SK-N-SH (cell line): Measurements from ENCODE around the gene MBTPS1. TPM values are rescaled to one million over a fixed set of nuclear protein-coding genes. Genes with fewer than 3 reads are reported as not detected.

Experiments used
- CTCF ChIA-PET: fragments of 300-600, 350-600 bp; formaldehyde crosslinking; extraction: SDS; loops from one replicate; lab custom pipeline; 2021; lab: Yijun Ruan, JAX
- POLR2A ChIA-PET: fragments of 350-600 bp; sonication (Branson Sonifier 250); formaldehyde crosslinking; extraction: SDS; loops from one replicate; lab custom pipeline; 2020; ENCODE audit warnings: antibody characterized with exemption, inconsistent platforms; lab: Yijun Ruan, JAX
- DNase-seq: peaks from one replicate; pipeline ENCODE4 v3.0.0; 2012
- H2AFZ ChIP-seq: fragments of 200-600 bp; sonication (generic); 2 replicates; pipeline ENCODE4 v1.8.1; 2016; ENCODE audit warnings: antibody characterized with exemption, mild to moderate bottlenecking, low read depth
- H3F3A ChIP-seq: fragments of 200-600 bp; sonication (generic); replicated peaks from 2 replicates; pipeline ENCODE3; 2016; ENCODE audit warnings: antibody characterized with exemption, mild to moderate bottlenecking; ENCODE audit not compliant: insufficient read depth
- H3K27ac ChIP-seq, 2 experiments: fragments of 200-500 bp in 1 of 2; fragments of 200-600 bp in 1 of 2; sonication (Bioruptor generic) in 1 of 2; sonication (generic), shearing (Covaris generic) in 1 of 2; 2 replicates each; pipeline versions ENCODE4 v1.5.1 to v1.6.1; 2014 to 2016; ENCODE audit warnings: low read depth in 2 of 2, inconsistent platforms in 1 of 2, low read length in 1 of 2, mild to moderate bottlenecking in 1 of 2, mixed read lengths in 1 of 2
- H3K27me3 ChIP-seq: fragments of 200-600 bp; sonication (generic), shearing (Covaris generic); 2 replicates; pipeline ENCODE4 v1.6.1; 2016; ENCODE audit warnings: mixed run types; ENCODE audit not compliant: insufficient read depth
- H3K36me3 ChIP-seq, 2 experiments: fragments of 200-500 bp in 1 of 2; fragments of 200-600 bp in 1 of 2; sonication (Bioruptor generic) in 1 of 2; sonication (generic) in 1 of 2; replicated peaks in 1 of 2; 2 replicates each; pipeline versions ENCODE3 to v1.5.1; 2014 to 2016; ENCODE audit warnings: low read length in 1 of 2, mild to moderate bottlenecking in 1 of 2; ENCODE audit not compliant: insufficient read depth in 2 of 2, control insufficient read depth in 1 of 2
- H3K4me1 ChIP-seq, 2 experiments: fragments of 200-500 bp in 1 of 2; fragments of 200-600 bp in 1 of 2; sonication (Bioruptor generic) in 1 of 2; sonication (generic), shearing (Covaris generic) in 1 of 2; 2 replicates each; pipeline versions ENCODE4 v1.5.1 to v1.6.1; 2014 to 2016; ENCODE audit warnings: low read depth in 1 of 2, low read length in 1 of 2, mixed run types in 1 of 2; ENCODE audit not compliant: insufficient read depth in 2 of 2, control insufficient read depth in 1 of 2
- H3K4me2 ChIP-seq: fragments of 200-600 bp; sonication (generic), shearing (Covaris generic); 2 replicates; pipeline ENCODE4 v1.6.1; 2017; ENCODE audit warnings: mixed run types
- H3K4me3 ChIP-seq, 2 experiments: fragments of 200-500 bp in 1 of 2; fragments of 200-600 bp in 1 of 2; sonication (Bioruptor generic) in 1 of 2; sonication (generic), shearing (Covaris generic) in 1 of 2; 2 replicates each; pipeline versions ENCODE4 v1.5.1 to v1.8.1; 2014 to 2016; ENCODE audit warnings: low read depth in 2 of 2, inconsistent platforms in 1 of 2, low read length in 1 of 2, mild to moderate bottlenecking in 1 of 2, mixed read lengths in 1 of 2, moderate library complexity in 1 of 2
- H3K79me2 ChIP-seq: fragments of 200-600 bp; sonication (generic); 2 replicates; pipeline ENCODE4 v1.8.1; 2017; ENCODE audit warnings: mild to moderate bottlenecking; ENCODE audit not compliant: insufficient read depth
- H3K9ac ChIP-seq: fragments of 200-600 bp; sonication (generic); 2 replicates; pipeline ENCODE4 v1.6.1; 2017; ENCODE audit warnings: mixed run types
- H3K9me2 ChIP-seq: fragments of 200-600 bp; sonication (generic); 2 replicates; pipeline ENCODE4 v1.6.1; 2017; ENCODE audit warnings: mixed run types
- H3K9me3 ChIP-seq: fragments of 200-600 bp; sonication (generic); 2 replicates; pipeline ENCODE4 v1.6.1; 2017; ENCODE audit warnings: mixed run types, mild to moderate bottlenecking, moderate library complexity
- H4K20me1 ChIP-seq: fragments of 200-600 bp; sonication (generic); 2 replicates; pipeline ENCODE4 v1.6.1; 2017; ENCODE audit warnings: mild to moderate bottlenecking, mixed run types; ENCODE audit not compliant: insufficient read depth
- EP300 ChIP-seq, 2 experiments: IDR thresholded peaks; 2 replicates each; pipeline versions ENCODE4 v1.4.0 to v1.6.1; 2012; ENCODE audit warnings: borderline replicate concordance in 1 of 2, low read depth in 1 of 2, low read length in 1 of 2
- FOSL2 ChIP-seq: IDR thresholded peaks from 2 replicates; pipeline ENCODE4 v1.4.0; 2012; ENCODE audit warnings: low read depth, mild to moderate bottlenecking, moderate library complexity, borderline replicate concordance
- GABPA ChIP-seq: IDR thresholded peaks from 2 replicates; pipeline ENCODE4 v1.4.0; 2012; ENCODE audit warnings: low read depth, mild to moderate bottlenecking
- GATA2 ChIP-seq: sonication (generic); formaldehyde crosslinking; IDR thresholded peaks from 2 replicates; pipeline ENCODE4 v1.5.0; 2020; ENCODE audit warnings: mild to moderate bottlenecking, missing genetic modification reagents
- IRF3 ChIP-seq: fragments of 150-350 bp; IDR thresholded peaks from 2 replicates; pipeline ENCODE4 v1.6.1; 2016; ENCODE audit warnings: mild to moderate bottlenecking, low read depth, low read length
- JUND ChIP-seq: IDR thresholded peaks from 2 replicates; pipeline ENCODE4 v1.4.0; 2012
- PBX3 ChIP-seq: IDR thresholded peaks from 2 replicates; pipeline ENCODE4; 2012
- POLR2AphosphoS5 ChIP-seq: IDR thresholded peaks from 2 replicates; pipeline ENCODE4 v1.6.1; 2012; ENCODE audit warnings: low read depth, low read length
- RAD21 ChIP-seq: IDR thresholded peaks from 2 replicates; pipeline ENCODE4 v1.6.1; 2012; ENCODE audit warnings: mild to moderate bottlenecking, low read length
- REST ChIP-seq: IDR thresholded peaks from 2 replicates; pipeline ENCODE4 v1.6.1; 2012; ENCODE audit warnings: mild to moderate bottlenecking, low read depth, low read length, moderate library complexity
- RFX5 ChIP-seq: IDR thresholded peaks from 2 replicates; pipeline ENCODE4 v1.6.1; 2012; ENCODE audit warnings: mild to moderate bottlenecking, improper control_type of control experiment, low read length
- SIN3A ChIP-seq: IDR thresholded peaks from 2 replicates; pipeline ENCODE4 v1.6.1; 2012; ENCODE audit warnings: low read depth, mild to moderate bottlenecking, low read length, moderate library complexity, borderline replicate concordance
- SMC3 ChIP-seq: IDR thresholded peaks from 2 replicates; pipeline ENCODE4 v1.6.1; 2012; ENCODE audit warnings: low read depth, low read length, improper control_type of control experiment
- TEAD4 ChIP-seq: IDR thresholded peaks from 2 replicates; pipeline ENCODE4 v1.4.0; 2012; ENCODE audit warnings: mild to moderate bottlenecking, borderline replicate concordance; ENCODE audit not compliant: insufficient read depth
- ZBTB33 ChIP-seq: IDR thresholded peaks from 2 replicates; pipeline ENCODE4 v1.4.0; 2012; ENCODE audit warnings: low read depth, borderline replicate concordance
- WGBS: methylation state at CpG from one replicate; pipeline ENCODE4 v1.1.6; 2017; ENCODE audit warnings: low lambda C conversion rate; 5-methylcytosine and 5-hydroxymethylcytosine counted together
- polyA plus RNA-seq, 3 experiments: library from polyadenylated mRNA; depleted of rRNA; stranded (reverse); fragments of >200 nt; gene quantifications; 2 replicates each; pipeline ENCODE4 v1.2.3, GENCODE V29; 2012

MBTPS1 gene
- polyA plus RNA-seq, 1 of the 3 experiments (the other 2 are of a cell fraction) = 84.9 TPM

GRCh38 chr16:84110527-84110926 is 6.2 kb downstream of the MBTPS1 start:
- WGBS = 93% methylated on average over 3 of the region's 3 CpGs
- POLR2A ChIA-PET = no interaction called here
- no peak overlapping the region for H3K27ac ChIP-seq
- H3K9ac ChIP-seq = no peak overlapping the region
- CTCF ChIA-PET = interaction anchor here (1.4 to 1.6 kb wide), 2 partner anchors 8 to 45 kb away, joined by 3 read pairs; no protein-coding TSS in a partner anchor
- no peak overlapping the region for H3K4me2 ChIP-seq
- H3K4me3 ChIP-seq = no peak overlapping the region
- peaks cover 0 to 11% of the 10 kb centered on the region in 2 experiments for H3K36me3 ChIP-seq
- H3K9me3 ChIP-seq = no peaks in the 10 kb centered on the region
- H3K27me3 ChIP-seq = no peaks in the 10 kb centered on the region
- peaks cover 6 to 11% of the 10 kb centered on the region in 2 experiments; a peak in 3 of 4 replicates for H3K4me1 ChIP-seq
- TF ChIP-seq SIN3A (no peak), SMC3 (no peak), FOSL2 (no peak), JUND (no peak), EP300 (IDR thresholded peaks at IDR 0.05; ENCODE audit: borderline replicate concordance in 1 of 2, low read depth in 1 of 2, low read length in 1 of 2) (no peak), TEAD4 (no peak), PBX3 (no peak), IRF3 (no peak), ZBTB33 (no peak), POLR2AphosphoS5 (no peak), GATA2 (no peak), RAD21 (no peak)
- TF ChIP-seq, all 33 proteins: peak for 0
- Histone ChIP-seq H4K20me1 (peaks cover 69% of the 10 kb centered on the region), H3F3A (no peaks in the 10 kb centered on the region), H3K79me2 (peaks cover 96% of the 10 kb centered on the region), H3K9me2 (no peaks in the 10 kb centered on the region), H2AFZ (no peak overlapping the region)
- DNase-seq = no peak

GRCh38 chr16:84109598-84110335 is 7.0 kb downstream of the MBTPS1 start:
- WGBS = 90% methylated on average over 6 of the region's 6 CpGs
- POLR2A ChIA-PET = no interaction called here

More at GRCh38 chr16:84109598-84110335, 7.0 kb downstream of the MBTPS1 start:
- no peak overlapping the region for H3K4me2 ChIP-seq
- no peak overlapping the region for H2AFZ ChIP-seq
- no peaks in the 10 kb centered on the region for H3K9me3 ChIP-seq
- H3K9ac ChIP-seq = no peak overlapping the region
- peaks cover 71% of the 10 kb centered on the region for H4K20me1 ChIP-seq
- peaks cover 0 to 6% of the 10 kb centered on the region in 2 experiments; a peak in 1 of 4 replicates for H3K4me1 ChIP-seq
- no peaks in the 10 kb centered on the region for H3K9me2 ChIP-seq
- CTCF ChIA-PET = interaction anchor here (1.6 kb wide), 1 partner anchor 44 kb away, joined by 3 read pairs; no protein-coding TSS in a partner anchor
- TF ChIP-seq GABPA (no peak), GATA2 (no peak), REST (no peak), RFX5 (no peak)
- TF ChIP-seq, all 33 proteins: peak for 0
- DNase-seq = no peak
- H3K27me3 ChIP-seq = no peaks in the 10 kb centered on the region
- H3K4me3 ChIP-seq = no peak overlapping the region
- H3K27ac ChIP-seq = no peak overlapping the region
- no peaks in the 10 kb centered on the region for H3F3A ChIP-seq
- peaks cover 96% of the 10 kb centered on the region for H3K79me2 ChIP-seq
- H3K36me3 ChIP-seq = peaks cover 0 to 12% of the 10 kb centered on the region in 2 experiments
